ENCODE measurements around the gene MRPL36.

Gene MRPL36

GRCh38 chr5:1796371-1797102 is 3.1 kb downstream of the MRPL36 start:
- peaks cover 38% of the 10 kb centered on the region for H3F3A ChIP-seq (ENCODE audit: insufficient read depth, low read length)
- DNase-seq = no peak
- no peak overlapping the region for H3K4me2 ChIP-seq (ENCODE audit: low read depth, low read length)

GRCh38 chr5:1795931-1796330 is 3.7 kb downstream of the MRPL36 start:
- no peaks in the 10 kb centered on the region for H4K20me1 ChIP-seq (ENCODE audit: insufficient read depth, low read length)
- H3K4me1 ChIP-seq (ENCODE audit: low read length) = peaks cover 21% of the 10 kb centered on the region
- peaks cover 37% of the 10 kb centered on the region for H3F3A ChIP-seq (ENCODE audit: insufficient read depth, low read length)
- H3K27ac ChIP-seq (ENCODE audit: low read length) = no peak overlapping the region
- TF ChIP-seq EZH2phosphoT487 (IDR thresholded peaks at IDR 0.05; ENCODE audit: low read length) = no peak
- no peak for TF ChIP-seq EZH2 (optimal IDR thresholded peaks at IDR 0.05; ENCODE audit: low read depth, low read length)
- H2AFZ ChIP-seq (ENCODE audit: low read length) = no peak overlapping the region
- DNase-seq = no peak
- H3K27me3 ChIP-seq (replicated peaks; ENCODE audit: insufficient read depth, low read length) = no peaks in the 10 kb centered on the region
- H3K4me3 ChIP-seq (ENCODE audit: low read length) = no peak overlapping the region
- peaks cover 6% of the 10 kb centered on the region; the same call in 1 of the 2 replicates for H3K36me3 ChIP-seq (replicated peaks; ENCODE audit: insufficient read depth, low read length)
- H3K79me2 ChIP-seq (ENCODE audit: low read length) = peaks cover 37% of the 10 kb centered on the region
- H3K9ac ChIP-seq (ENCODE audit: low read length) = no peak overlapping the region
- H3K4me2 ChIP-seq (ENCODE audit: low read depth, low read length) = no peak overlapping the region
- no peaks in the 10 kb centered on the region for H3K9me3 ChIP-seq (replicated peaks; ENCODE audit: insufficient read depth, low read length)
- H3K9me2 ChIP-seq (replicated peaks; ENCODE audit: insufficient read depth, low read length) = no peaks in the 10 kb centered on the region

More at GRCh38 chr5:1796371-1797102, 3.1 kb downstream of the MRPL36 start:
- Histone ChIP-seq H3K9me3 (replicated peaks; ENCODE audit: insufficient read depth, low read length) (no peaks in the 10 kb centered on the region), H2AFZ (ENCODE audit: low read length) (no peak overlapping the region), H3K4me3 (ENCODE audit: low read length) (no peak overlapping the region), H3K9me2 (replicated peaks; ENCODE audit: insufficient read depth, low read length) (no peaks in the 10 kb centered on the region), H4K20me1 (ENCODE audit: insufficient read depth, low read length) (no peaks in the 10 kb centered on the region), H3K79me2 (ENCODE audit: low read length) (peaks cover 42% of the 10 kb centered on the region), H3K27ac (ENCODE audit: low read length) (no peak overlapping the region), H3K9ac (ENCODE audit: low read length) (no peak overlapping the region), H3K36me3 (replicated peaks; ENCODE audit: insufficient read depth, low read length) (peaks cover 6% of the 10 kb centered on the region; the same call in 1 of the 2 replicates), H3K4me1 (ENCODE audit: low read length) (peaks cover 21% of the 10 kb centered on the region), H3K27me3 (replicated peaks; ENCODE audit: insufficient read depth, low read length) (no peaks in the 10 kb centered on the region)
- no peak for TF ChIP-seq EZH2phosphoT487 (IDR thresholded peaks at IDR 0.05; ENCODE audit: low read length)
- TF ChIP-seq EZH2 (optimal IDR thresholded peaks at IDR 0.05; ENCODE audit: low read depth, low read length) = no peak
- no peak for TF ChIP-seq CTCF (IDR thresholded peaks at IDR 0.05; ENCODE audit: low read length)

GRCh38 chr5:1795506-1795905 is 4.1 kb downstream of the MRPL36 start:
- Histone ChIP-seq H3K36me3 (replicated peaks; ENCODE audit: insufficient read depth, low read length) (peaks cover 6% of the 10 kb centered on the region; the same call in 1 of the 2 replicates), H3K79me2 (ENCODE audit: low read length) (peaks cover 36% of the 10 kb centered on the region), H3K27me3 (replicated peaks; ENCODE audit: insufficient read depth, low read length) (no peaks in the 10 kb centered on the region), H4K20me1 (ENCODE audit: insufficient read depth, low read length) (no peaks in the 10 kb centered on the region), H3F3A (ENCODE audit: insufficient read depth, low read length) (peaks cover 33% of the 10 kb centered on the region), H2AFZ (ENCODE audit: low read length) (no peak overlapping the region), H3K27ac (ENCODE audit: low read length) (no peak overlapping the region), H3K4me3 (ENCODE audit: low read length) (no peak overlapping the region), H3K4me2 (ENCODE audit: low read depth, low read length) (no peak overlapping the region), H3K9ac (ENCODE audit: low read length) (no peak overlapping the region), H3K9me3 (replicated peaks; ENCODE audit: insufficient read depth, low read length) (no peaks in the 10 kb centered on the region), H3K9me2 (replicated peaks; ENCODE audit: insufficient read depth, low read length) (no peaks in the 10 kb centered on the region), H3K4me1 (ENCODE audit: low read length) (peaks cover 21% of the 10 kb centered on the region)
- DNase-seq = no peak
- no peak for TF ChIP-seq CTCF (IDR thresholded peaks at IDR 0.05; ENCODE audit: low read length)
- no peak for TF ChIP-seq EZH2 (optimal IDR thresholded peaks at IDR 0.05; ENCODE audit: low read depth, low read length)
- TF ChIP-seq EZH2phosphoT487 (IDR thresholded peaks at IDR 0.05; ENCODE audit: low read length) = no peak

- no peaks in the 10 kb centered on the region for H3K27me3 ChIP-seq (replicated peaks; ENCODE audit: insufficient read depth, low read length)
- no peak for TF ChIP-seq CTCF (IDR thresholded peaks at IDR 0.05; ENCODE audit: low read length)
- TF ChIP-seq EZH2 (optimal IDR thresholded peaks at IDR 0.05; ENCODE audit: low read depth, low read length) = no peak
- TF ChIP-seq EZH2phosphoT487 (IDR thresholded peaks at IDR 0.05; ENCODE audit: low read length) = no peak
- H3K79me2 ChIP-seq (ENCODE audit: low read length) = peaks cover 29% of the 10 kb centered on the region
- no peaks in the 10 kb centered on the region for H3K9me3 ChIP-seq (replicated peaks; ENCODE audit: insufficient read depth, low read length)
- DNase-seq = no peak
- no peak overlapping the region for H3K9ac ChIP-seq (ENCODE audit: low read length)
- no peaks in the 10 kb centered on the region for H3K9me2 ChIP-seq (replicated peaks; ENCODE audit: insufficient read depth, low read length)
- H2AFZ ChIP-seq (ENCODE audit: low read length) = no peak overlapping the region
- H4K20me1 ChIP-seq (ENCODE audit: insufficient read depth, low read length) = no peaks in the 10 kb centered on the region
- H3K27ac ChIP-seq (ENCODE audit: low read length) = no peak overlapping the region; the same call in 1 of the 2 replicates
- no peak overlapping the region for H3K4me3 ChIP-seq (ENCODE audit: low read length)
- H3K4me1 ChIP-seq (ENCODE audit: low read length) = peaks cover 21% of the 10 kb centered on the region
- peaks cover 27% of the 10 kb centered on the region for H3F3A ChIP-seq (ENCODE audit: insufficient read depth, low read length)
- peaks cover 6% of the 10 kb centered on the region; the same call in 1 of the 2 replicates for H3K36me3 ChIP-seq (replicated peaks; ENCODE audit: insufficient read depth, low read length)
- H3K4me2 ChIP-seq (ENCODE audit: low read depth, low read length) = no peak overlapping the region
Measured at GRCh38 chr5:1794901-1795290, 4.7 kb downstream of the MRPL36 start.
